SKM-1 treated with dmso at 0.1 percent for 144 hours (cell line): ENCODE results near the gene FAM131C.
"Not testable (repeated sequence)": the region's sequence is repeated elsewhere in the genome, so short reads cannot be mapped to it uniquely, and the experiment has no call there.

Experiments
- DNase-seq: peaks from one replicate; lab custom pipeline; 2025; ENCODE audit not compliant: unreplicated experiment; lab: John Stamatoyannopoulos, UW

The FAM131C gene

DNA sequence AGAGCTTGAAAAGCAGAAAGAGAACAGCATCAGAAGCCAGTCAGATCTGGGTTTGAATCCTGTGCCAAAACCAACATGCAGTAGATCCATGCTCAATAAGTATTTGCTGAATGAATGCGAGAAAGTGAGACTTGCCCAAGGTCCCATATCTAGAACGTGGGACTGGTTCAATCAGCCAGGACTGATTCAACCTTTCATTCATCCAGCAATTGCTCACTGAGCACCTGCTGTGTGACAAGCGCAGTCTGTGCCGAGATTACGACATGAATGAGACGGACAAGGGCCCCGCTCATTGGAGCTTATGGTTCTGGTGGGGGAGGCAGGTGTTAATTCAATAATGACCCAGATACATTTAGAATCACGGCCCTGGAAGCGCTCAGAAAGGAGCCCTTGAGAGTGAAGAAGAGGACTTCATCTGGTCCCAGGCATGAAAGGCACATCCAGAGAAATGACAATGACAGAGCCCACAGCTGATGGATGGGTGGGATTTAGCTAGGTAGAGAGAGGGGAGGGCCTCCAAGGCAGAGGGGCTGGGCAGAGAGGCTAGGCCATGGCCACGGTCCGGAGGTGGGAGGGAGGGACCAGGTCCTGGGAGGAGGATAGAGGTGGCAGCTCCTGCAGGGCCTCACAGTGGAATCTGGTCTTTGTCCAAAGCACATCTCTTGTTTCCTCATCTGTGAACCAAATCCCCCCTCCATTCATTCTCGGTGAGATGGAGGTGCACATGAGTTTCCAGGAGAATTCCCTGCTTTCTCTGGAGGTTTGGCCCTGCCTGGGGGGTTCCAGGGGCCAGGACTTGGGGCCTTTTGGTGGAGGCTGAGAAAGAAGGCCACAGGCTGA lies 4.2 kb upstream of the FAM131C start:
- DNase-seq: no peak

DNA sequence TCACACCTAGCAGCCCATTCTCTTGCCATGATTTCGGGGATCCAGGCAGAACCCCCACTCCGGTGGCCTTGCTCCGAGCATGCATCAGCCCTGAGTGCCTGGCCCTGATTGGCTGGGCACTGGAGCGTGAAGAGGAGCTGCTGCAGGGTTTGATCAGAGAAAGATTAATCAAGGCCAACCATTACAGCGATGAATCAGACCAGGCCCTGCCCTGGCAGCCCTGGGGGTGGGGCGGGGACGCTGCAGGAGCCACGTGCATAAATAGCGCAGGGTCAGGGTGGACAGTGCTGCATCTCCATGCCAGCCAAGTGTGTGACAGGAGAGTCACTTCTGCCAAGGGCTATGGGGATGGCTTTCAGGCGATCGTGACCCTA lies 3.4 kb upstream of the FAM131C start:
- no peak for DNase-seq

DNA sequence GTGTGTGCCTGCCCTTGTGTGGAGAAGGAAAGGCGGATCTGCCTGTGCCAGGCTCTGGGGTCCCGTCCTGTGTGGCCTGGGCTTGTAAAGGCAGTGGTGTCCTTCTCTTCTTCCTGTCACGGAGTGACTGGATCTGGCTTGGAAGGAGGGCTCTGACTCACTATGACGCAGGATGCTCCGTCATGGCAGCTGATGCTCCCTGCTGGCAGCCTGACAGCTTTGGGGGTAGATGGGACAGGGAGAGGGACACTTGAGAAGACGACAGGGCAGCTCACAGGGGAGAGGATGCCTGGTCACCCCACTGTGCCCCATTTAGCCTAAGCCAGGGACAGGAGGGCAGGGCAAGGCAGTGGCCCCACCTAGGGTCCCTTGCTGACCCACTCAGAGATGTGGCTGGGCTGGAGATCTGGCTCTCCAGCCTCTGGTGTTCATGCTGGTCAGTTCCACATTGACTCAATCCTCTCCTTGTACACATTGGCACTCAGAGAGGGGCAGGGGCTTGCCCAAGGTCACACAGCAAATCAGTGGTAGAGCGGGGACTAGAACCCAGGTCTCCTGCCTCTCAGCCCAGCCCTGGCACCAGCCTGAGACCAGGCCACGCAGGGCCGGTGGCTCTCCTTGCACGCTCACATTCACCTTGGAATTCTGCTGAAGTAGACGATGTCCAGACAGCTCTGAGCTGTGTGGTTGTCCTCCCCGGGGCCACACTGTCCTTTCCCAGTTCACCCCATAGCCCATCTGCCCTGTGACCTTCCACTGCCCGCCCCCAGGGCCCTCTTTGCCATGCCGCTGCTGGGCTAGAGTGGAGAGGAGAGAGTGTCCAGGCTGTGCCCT lies 2.8 kb upstream of the FAM131C start:
- DNase-seq: no peak

DNA sequence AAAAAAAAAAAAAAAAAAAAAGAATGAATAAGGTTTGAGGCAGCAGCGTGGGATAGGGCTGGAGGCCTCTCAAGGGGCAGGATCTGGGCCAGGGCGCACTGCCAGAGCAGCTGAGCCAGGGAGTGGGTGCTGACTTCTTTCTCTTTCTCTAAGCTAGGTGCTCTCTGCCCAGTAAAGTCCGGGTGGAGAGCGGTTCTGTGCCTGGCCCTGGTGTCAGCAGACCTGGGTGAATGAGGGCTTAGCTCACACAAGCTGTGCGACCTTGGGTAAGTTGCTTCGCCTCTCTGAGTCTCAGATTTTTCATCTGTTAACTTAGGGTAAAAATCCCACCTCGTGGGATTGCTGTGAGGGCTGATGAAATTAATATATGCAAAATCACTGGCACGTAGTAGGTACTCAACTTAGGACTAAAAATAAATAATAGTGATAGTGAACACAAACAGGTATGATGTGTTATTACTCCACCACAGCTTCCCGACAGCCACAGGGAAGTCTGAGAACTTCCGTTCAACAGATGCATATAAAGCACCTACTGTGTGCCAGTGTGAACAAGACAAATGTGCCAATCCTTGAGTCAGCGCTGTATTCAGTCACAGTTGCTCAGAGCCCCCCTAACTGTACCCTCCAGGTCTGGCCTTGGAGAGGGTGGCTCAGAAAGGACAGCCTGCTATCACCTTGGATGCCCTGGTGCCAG lies 2.0 kb upstream of the FAM131C start:
- DNase-seq: no peak

DNA sequence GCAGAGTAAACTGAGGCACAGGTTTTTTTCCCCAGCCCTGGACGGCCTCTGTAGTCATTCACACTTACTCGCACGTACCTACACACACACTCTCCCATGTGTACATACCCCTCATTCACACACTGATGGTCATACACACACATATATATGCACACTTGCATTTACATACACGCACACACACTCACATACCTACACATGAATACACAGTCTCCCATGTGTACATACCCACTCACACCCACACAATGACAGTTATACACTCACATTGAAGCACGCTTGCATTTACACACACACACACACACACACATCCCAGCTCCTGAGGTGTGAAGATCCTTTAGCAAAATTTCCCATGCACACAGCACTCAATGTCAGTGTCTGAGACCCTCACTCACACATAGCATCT lies 766 bp upstream of the FAM131C start:
- no peak for DNase-seq

DNA sequence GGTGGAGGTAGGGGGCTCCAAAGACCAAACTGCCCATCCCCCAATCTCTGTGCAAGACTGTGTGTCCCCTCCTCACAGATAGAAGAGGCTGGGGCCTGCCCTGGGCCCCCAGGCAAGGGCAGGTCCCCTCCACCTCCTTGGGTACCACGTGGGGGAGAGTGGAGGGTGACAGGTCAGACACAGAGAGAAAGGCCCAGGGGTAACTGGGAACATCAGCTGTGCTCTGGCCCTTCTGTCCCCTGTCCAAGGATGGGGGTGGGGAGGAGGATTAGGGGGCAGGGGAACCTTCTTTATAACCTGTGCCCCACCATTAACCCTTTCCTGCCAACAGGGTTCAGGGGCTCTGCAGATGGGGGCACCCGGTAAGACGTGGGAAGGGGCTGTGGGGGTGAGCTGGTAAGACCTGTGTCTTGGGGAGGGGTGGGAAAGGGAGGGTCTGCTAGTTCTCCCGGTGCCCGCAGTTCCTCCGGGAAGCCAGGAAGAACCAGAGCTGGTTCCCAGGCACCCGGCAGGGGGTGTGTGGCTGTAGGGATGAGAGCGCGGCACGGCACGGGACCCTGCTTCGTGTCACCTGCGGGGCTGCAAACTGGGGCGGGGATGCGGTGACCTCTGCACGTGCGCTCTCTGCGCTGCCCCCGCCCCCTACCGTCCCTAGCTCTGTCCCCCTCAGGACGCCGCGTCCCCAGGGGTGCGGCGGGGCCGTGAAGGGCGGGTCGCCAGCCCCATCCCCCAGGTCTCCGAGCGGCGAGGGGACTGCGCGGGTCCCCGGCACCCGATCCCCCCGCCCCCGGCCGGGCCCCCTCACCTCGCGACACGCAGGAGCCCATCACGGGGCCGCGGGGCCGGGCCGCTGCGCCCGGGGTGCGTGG lies 601 bp downstream of the FAM131C start:
- no peak for DNase-seq

DNA sequence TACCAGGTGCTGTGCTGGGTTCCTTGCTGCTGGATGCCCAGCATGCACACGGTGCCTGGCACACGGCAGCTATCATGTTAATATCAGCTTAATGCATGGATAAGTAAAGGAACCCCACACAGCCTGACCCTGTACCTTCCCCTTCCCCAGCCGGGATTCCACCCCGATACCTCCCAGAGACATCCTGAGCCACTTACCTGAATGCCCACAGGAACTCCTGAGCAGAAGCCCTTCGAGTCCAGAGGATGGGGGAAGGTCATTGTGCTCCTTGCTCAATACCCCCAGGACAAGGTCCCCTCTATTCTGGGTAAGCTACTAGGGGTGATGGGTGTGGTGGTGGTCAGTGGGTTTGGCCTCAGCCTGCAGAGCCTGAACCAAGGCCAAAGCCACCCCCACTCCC lies 1.4 kb downstream of the FAM131C start:
- DNase-seq: no peak

DNA sequence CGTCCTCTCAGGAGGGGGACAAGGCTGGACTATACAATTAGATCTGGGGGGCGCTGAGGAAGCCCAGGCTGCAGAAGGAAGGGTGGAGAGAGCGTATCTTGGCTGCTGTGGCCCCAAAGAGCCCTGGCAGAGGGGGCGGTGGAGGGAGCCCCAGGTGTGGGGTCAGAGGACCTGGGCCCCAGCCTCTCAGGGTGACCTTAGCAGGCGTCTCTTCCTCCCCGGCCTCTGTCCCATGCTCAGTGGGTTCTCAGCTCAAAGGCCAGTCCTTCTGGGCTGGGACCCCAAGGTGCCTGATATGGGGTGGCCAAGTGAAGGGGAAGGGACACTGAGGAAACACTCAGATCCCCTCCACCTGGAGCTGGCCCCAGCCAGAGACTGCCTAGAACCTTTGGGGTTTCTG lies 1.8 kb downstream of the FAM131C start:
- DNase-seq: no peak

DNA sequence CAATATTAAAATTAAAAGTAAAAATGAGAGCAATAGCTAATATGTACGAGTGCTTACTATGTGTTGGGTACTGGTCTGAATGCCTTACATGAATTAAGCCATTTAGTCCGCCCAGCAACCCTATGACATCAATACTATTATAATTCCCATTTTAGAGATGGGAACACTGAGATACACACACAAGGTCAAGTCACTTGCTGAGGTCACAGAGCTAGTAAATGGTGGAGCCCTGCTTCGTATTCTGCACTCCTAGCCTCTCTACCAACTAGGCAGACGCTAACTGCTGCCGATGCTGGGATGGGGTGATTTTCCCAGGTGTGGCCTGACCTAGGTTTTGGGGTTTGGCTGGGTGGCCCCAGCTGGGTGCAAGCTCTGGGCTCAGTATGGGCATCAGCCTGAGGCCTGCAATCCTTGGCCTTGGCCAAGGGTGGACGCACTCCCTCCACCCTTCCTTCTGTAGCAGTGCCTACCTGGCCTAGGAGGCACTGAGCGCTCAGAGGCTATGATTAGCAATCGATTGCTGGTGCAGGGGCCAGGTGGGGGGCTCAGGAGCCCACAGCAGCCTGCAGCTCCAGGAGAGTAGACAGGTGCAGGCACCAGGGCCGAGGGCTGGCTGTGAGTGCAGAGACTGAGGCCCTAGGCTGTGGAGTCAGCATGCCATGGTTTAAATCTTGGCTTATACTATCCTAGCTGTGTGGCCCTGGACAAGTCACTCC lies 2.7 kb downstream of the FAM131C start:
- DNase-seq: no peak

DNA sequence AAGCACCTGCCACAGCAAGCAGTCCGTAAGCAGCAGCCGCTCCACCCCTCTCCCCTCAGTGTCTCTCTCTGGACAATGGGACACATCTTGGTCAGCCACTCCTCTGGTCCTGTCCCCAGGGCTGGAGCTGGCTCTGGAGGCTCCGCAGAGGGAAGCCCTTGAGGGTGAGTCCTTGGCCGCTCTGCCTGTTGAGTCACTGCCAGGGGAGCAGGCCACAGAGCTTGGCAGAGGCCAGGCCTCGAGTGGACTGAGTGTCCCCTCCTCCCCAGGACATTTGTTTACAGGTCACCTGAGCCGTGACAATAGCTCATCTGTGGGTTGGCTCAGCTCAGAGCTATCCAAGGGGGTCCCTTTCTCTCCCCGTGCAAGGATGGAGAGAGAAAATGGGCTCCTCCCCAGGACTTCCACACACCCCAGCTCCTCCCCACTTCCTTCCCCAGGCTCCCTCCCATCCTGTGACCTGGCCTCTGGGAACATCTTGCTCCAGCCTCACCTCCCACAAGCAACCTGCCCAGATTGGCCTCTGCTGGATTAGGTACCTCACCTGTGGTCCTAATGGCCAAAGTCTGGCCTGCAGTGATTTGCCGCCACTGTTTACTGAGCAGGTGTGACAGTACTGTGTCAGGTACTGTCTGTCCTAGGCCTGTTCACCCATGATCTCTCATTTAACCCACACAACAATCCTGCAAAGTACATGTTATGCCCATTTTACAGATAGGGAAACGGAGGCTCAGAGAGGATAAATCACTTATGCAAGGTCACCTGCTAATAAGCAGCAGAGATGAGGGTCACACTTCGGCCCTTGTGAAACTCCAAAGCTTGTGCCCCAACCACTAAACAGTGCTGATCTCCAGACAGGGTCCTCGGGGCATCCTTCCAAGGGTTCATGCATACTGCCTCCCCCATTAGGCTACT lies 4.8 kb downstream of the FAM131C start:
- DNase-seq: no peak

DNA sequence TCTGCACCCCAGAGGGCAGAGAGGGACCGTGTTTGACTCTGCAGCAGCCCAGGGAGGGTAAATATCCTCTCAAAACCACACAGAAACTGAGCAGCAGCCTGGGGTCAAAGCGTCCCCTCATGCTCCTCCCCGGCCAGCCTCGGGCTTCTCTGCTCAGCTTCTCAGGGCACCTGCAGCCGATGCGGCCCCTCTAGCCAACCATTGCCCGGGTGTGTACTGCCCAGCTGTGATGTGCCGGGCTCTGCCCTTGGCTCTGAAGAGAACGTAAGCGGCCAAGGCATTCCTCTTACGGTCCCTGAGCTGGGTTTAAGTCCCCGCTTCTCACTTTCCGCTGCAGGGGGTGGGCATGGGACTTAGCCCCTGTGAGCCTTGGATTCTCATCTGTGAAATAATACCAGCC lies 5.5 kb downstream of the FAM131C start:
- DNase-seq: no peak

DNA sequence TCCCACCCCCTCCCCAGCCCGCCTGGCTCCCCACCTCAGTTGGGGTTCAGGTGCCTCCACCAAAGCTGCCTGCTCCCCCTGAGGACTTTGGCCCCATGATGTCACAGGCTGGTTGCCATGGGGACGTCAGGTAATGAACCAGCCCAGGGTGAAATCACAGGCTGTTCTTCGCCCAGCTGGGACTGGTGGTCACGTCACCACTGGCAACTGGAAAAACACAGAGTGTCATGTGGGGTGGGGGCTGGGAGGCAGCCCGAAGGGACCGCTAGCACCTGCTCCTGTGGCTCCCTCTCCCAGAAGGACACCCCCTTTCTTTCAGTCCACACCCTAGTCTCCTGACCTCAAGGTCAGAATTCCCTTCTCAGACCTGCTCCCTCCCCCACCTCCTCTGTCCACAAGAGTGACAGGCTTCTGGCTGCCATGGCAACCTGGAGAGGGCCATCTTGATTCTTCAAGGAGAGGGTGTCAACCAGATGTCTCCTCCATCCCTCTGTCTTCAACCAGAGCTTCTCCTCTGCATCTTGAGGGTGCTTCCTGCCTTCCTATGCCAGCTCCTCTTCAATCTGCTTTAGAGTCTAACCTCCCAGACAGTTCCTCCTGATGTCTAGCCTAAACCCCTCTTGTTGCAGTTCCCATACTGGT lies 6.2 kb downstream of the FAM131C start:
- DNase-seq: no peak

DNA sequence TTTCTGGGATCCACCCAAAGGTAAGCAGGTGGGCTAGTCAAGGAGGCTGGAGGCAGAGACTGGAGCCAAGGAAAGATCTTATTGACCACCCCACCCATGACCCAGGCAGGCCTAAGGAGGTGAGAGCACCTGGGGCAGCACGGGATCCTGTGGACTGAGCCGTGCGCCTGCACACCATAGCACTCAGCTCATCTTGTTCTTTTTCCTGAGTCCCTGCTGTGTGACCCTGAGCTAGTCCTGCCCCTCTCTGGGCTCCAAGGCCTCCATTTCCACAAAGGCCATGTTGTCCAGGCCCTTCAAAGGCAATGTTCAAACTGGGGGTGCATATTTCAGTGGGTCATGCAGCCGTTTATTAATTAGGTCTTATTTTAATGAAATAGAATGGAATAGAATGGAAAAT lies 7.2 kb downstream of the FAM131C start:
- DNase-seq: no peak

DNA sequence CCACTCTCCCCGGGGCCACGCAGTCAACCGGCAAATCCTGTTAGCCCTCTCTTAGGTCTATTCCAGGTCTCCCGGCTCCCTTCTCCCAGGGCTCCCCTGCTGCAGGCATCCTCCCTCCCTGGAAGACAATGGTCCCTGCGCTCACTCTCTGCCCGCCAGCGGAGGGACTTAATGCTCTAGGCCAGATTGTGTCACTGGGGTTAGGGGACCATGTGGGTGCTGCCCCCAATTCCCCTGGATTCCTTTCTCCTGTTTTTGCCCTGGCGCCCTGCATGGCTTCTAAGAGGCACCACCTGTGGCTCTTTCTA lies 8.2 kb downstream of the FAM131C start:
- DNase-seq: no peak

DNA sequence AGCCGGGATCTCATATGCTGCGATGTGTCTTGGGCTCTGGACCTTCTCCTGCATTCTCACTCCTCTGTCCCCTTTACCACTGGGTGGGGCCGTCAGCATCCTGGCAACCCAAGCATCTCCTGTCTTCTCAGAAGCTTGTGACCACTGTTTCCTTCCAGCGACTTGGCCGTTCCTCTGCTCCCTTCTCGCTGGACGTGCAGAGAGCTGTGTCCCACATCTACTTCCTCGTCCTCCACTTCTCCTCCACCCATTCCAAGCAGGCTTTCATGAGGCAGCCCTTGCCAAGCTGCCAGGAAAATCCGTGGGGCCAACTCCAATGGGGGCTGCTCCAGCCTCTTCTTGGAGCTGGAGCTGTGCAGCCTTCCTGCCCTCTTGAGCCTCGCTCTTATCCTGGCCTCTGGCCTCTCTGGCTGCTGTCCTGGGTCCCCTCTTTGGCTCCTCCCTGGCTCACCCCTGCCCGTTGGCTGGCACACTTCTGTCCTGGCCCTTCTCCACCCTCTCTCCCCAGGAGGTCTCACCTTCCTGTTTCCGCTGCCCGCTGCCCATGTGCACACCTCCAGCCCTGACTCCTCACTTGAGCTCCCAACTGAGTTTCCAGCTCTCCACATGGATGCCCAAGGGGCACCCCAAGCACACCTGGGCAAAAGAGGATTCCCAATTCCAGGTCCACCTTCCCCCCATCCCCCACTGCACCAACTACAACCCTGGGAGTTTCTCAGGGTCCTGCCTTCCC lies 8.7 kb downstream of the FAM131C start:
- DNase-seq: no peak

DNA sequence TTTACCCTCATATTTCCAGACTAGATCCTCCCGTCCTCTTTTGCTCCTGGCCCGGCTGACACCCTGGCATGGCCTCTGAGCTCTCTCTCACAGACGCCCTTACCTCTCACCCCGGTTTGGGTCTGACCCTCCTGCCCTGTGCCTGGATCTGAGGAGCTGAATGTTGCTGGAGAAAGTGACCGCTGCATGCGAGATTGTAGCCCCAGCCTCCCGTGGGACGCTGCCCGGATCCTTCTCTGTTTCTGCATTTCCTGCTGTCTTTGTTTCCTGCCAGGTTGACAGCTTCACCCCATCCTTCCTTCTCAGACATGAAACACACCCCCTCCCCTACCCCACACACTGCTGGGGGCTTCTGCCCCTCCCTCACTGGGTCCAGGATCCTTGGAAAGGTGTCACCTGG lies 9.5 kb downstream of the FAM131C start:
- DNase-seq: no peak

DNA sequence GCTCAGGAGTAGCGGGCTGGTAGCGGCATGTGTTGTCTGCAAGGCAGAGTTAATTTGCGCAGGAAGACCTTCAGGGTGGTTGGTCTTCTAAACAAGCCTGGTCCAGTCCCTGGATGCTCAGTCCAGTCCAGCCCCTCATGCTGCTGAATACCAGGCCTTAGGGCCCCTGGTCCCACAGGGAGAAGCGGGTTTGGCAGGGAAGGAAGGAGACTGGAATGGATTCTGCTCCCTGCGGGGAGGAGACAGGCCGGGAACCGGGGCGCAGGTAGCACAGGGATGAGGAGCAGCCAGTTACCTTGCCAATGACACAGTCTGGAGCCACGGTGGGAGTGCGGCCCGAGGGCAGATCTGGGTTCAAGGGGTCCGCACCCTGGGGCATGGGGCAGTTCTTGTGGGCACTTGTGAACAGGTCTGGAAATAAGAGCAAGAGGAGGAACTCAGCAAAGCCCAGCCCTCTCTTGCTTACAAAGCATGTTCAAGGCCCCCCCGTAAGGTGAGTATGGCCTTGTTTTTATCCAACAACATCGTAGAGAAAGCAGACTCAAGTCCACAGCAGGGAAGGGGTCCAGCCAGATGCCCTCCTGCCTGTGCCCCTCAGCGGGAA lies 10.1 kb downstream of the FAM131C start:
- no peak for DNase-seq

DNA sequence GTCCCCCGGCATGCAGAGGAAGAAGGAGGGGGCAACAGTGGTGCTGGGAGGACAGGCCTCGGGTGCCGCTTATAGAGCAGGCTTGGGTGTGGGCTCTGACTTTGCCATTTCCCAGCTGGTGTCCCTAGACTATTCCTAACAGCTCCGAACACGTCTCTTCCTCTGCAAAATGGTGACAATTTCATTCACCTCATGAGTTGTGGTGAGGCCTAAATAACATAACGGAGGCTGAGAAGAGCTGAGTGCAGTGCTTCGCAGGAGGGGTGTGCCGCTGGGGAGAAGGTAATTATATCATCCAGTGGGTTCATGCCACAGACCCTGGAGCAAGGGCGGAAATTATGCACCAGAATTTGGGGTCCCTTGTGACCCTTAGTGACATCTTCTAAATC lies 10.8 kb downstream of the FAM131C start:
- DNase-seq: not testable (repeated sequence)
